Panc1 (cell line): ENCODE measurements around the gene AKT1S1.

Experiments used
- POLR2AphosphoS5 ChIP-seq: IDR thresholded peaks from 2 replicates; pipeline ENCODE4 v1.6.1; 2012; ENCODE audit warnings: mild to moderate bottlenecking, low read depth, low read length, moderate library complexity
- SIN3A ChIP-seq: IDR thresholded peaks from 2 replicates; pipeline ENCODE4 v1.6.1; 2012; ENCODE audit warnings: low read depth, mild to moderate bottlenecking, low read length, moderate library complexity, borderline replicate concordance; ENCODE audit not compliant: insufficient read depth
- TF ChIP-seq, protein P1 (sequence below): fragments of 450-650 bp; IDR thresholded peaks from 2 replicates; pipeline ENCODE4 v1.5.1; 2017; ENCODE audit warnings: mild to moderate bottlenecking

DNA sequence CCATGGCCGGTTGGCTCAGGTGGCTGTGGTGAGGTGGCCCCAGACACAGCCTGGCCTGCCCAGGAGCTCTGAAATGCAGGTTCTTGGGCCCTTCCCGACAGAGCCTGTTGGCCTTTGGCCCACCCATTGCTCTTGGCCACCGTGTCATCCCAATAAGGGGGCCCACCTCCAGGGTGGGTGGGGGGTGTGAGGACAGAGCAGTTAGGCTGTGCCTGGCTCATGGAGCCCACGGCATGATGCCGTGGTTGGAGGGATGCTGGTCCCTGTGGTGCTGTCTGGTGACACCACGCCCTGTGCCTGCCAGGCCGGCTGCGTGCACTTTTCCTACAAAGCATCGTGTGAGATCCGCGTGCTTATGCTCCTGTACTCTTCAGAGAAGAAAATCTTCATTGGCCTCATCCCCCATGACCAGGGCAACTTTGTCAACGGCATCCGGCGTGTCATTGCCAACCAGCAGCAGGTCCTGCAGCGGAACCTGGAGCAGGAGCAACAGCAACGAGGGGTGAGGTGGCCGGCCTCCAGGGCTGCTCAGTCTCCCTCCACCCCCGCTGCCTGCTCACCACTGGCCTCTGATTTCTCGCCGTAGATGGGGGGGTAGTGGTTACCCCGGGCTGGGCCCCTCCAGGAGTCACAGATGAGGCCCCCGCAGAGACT is 17.3 kb downstream of the AKT1S1 start:
- TF ChIP-seq POLR2AphosphoS5 (no peak; the same call in 1 of the 2 replicates), SIN3A (no peak)
- TF ChIP-seq, protein P1, sequence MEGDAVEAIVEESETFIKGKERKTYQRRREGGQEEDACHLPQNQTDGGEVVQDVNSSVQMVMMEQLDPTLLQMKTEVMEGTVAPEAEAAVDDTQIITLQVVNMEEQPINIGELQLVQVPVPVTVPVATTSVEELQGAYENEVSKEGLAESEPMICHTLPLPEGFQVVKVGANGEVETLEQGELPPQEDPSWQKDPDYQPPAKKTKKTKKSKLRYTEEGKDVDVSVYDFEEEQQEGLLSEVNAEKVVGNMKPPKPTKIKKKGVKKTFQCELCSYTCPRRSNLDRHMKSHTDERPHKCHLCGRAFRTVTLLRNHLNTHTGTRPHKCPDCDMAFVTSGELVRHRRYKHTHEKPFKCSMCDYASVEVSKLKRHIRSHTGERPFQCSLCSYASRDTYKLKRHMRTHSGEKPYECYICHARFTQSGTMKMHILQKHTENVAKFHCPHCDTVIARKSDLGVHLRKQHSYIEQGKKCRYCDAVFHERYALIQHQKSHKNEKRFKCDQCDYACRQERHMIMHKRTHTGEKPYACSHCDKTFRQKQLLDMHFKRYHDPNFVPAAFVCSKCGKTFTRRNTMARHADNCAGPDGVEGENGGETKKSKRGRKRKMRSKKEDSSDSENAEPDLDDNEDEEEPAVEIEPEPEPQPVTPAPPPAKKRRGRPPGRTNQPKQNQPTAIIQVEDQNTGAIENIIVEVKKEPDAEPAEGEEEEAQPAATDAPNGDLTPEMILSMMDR, result no peak
